SK-N-MC (cell line): Measurements from ENCODE around the gene GIGYF2.

ENCODE experiments used
- EZH2 ChIP-seq: fragments of 200-600 bp; sonication (generic); IDR thresholded peaks from one replicate; pipeline ENCODE4 v1.6.1; 2017; ENCODE audit warnings: antibody characterized with exemption
- FOXP2 ChIP-seq: optimal IDR thresholded peaks from 2 replicates; pipeline ENCODE3; 2011; ENCODE audit warnings: mild to moderate bottlenecking, moderate library complexity; ENCODE audit not compliant: insufficient read depth; ENCODE audit errors: extremely low read length, control extremely low read depth

- TF ChIP-seq FOXP2 (no peak), EZH2 (no peak)
Measured at GRCh38 chr2:232852676-232853075, 155.5 kb downstream of the GIGYF2 start.
